Astrocyte of the cerebellum (primary cell): ENCODE results near the gene ZBTB37.

Experiments used
- DNase-seq: peaks from one replicate; pipeline ENCODE4 v3.0.0-alpha.2; 2011; ENCODE audit warnings: low read depth
- H3K4me3 ChIP-seq: 2 replicates; pipeline ENCODE4 v1.5.1; 2011; ENCODE audit warnings: mild to moderate bottlenecking, low read depth, low read length, moderate library complexity
- CTCF ChIP-seq: IDR thresholded peaks from 2 replicates; pipeline ENCODE4 v1.5.1; 2012; ENCODE audit warnings: low read length, low read depth, moderate library complexity, mild to moderate bottlenecking; ENCODE audit errors: missing control alignments
- in situ Hi-C: cut with HindIII; loops from 2 replicates; pipeline ENCODE4 v1.10.0; 2017; ENCODE audit warnings: low sequenced_read_pairs

The ZBTB37 gene

GRCh38 chr1:173903827-173904531 lies 35.8 kb downstream of the ZBTB37 start:
- no peak overlapping the region for H3K4me3 ChIP-seq
- no peak for TF ChIP-seq CTCF
- DNase-seq, result no peak
- in situ Hi-C loops, result no loop called here

- in situ Hi-C loops, result no loop called here
- no peak for TF ChIP-seq CTCF
- H3K4me3 ChIP-seq, result no peak overlapping the region
- DNase-seq, result no peak
Observed at GRCh38 chr1:173913111-173913510, 44.9 kb downstream of the ZBTB37 start.

GRCh38 chr1:173914366-173914871 lies 46.2 kb downstream of the ZBTB37 start:
- H3K4me3 ChIP-seq, result no peak overlapping the region
- DNase-seq, result no peak
- in situ Hi-C loops, result no loop called here
- peak; percentile 55 for TF ChIP-seq CTCF

- no peak overlapping the region for H3K4me3 ChIP-seq
- no peak for TF ChIP-seq CTCF
- in situ Hi-C loops, result no loop called here
- no peak for DNase-seq
Observed at GRCh38 chr1:173915596-173915995, 47.4 kb downstream of the ZBTB37 start.

GRCh38 chr1:173916667-173917066 lies 48.5 kb downstream of the ZBTB37 start:
- no peak for TF ChIP-seq CTCF
- in situ Hi-C loops, result no loop called here
- no peak overlapping the region for H3K4me3 ChIP-seq
- no peak for DNase-seq

- TF ChIP-seq CTCF, result no peak
- in situ Hi-C loops, result no loop called here
- no peak within 1 kb of the TSS for H3K4me3 ChIP-seq
- DNase-seq, result no peak
Observed at GRCh38 chr1:173917149-173917548, 49.0 kb downstream of the ZBTB37 start, which contains the start of gene SERPINC1. SERPINC1 (minus strand) TSS chr1:173917327; CDS start chr1:173917259, 68 bp downstream.
